ENCODE data around the gene DNAJC13.
A peak's percentile ranks its signal among the peaks of the same experiment; 100 is the strongest.

DNAJC13 gene

GRCh38 chr3:132499071-132499470 lies 81.8 kb downstream of the DNAJC13 start:
- no peak for DNase-seq

GRCh38 chr3:132503559-132503958 lies 86.3 kb downstream of the DNAJC13 start:
- no peak for DNase-seq

GRCh38 chr3:132504375-132504933 lies 87.2 kb downstream of the DNAJC13 start:
- DNase-seq = no peak

- no peak for DNase-seq
Measured at GRCh38 chr3:132507657-132508056, 90.4 kb downstream of the DNAJC13 start.

- no peak for DNase-seq
Measured at GRCh38 chr3:132509096-132509495, 91.8 kb downstream of the DNAJC13 start.

GRCh38 chr3:132509506-132509905 lies 92.2 kb downstream of the DNAJC13 start:
- no peak for DNase-seq

- DNase-seq = no peak
Measured at GRCh38 chr3:132513057-132513456, 95.8 kb downstream of the DNAJC13 start.

- DNase-seq = no peak
Measured at GRCh38 chr3:132517311-132517710, 100.0 kb downstream of the DNAJC13 start.

- DNase-seq = no peak
Measured at GRCh38 chr3:132519914-132520313, 102.6 kb downstream of the DNAJC13 start.

GRCh38 chr3:132521901-132522300 lies 104.6 kb downstream of the DNAJC13 start:
- DNase-seq = no peak

- no peak for DNase-seq
Measured at GRCh38 chr3:132522353-132522752, 105.1 kb downstream of the DNAJC13 start.

GRCh38 chr3:132530624-132531023 lies 113.3 kb downstream of the DNAJC13 start:
- no peak for DNase-seq

GRCh38 chr3:132535575-132536441 lies 118.5 kb downstream of the DNAJC13 start:
- peak; percentile 32 for DNase-seq

- no peak for DNase-seq
Measured at GRCh38 chr3:132536442-132537153, 119.3 kb downstream of the DNAJC13 start.

- DNase-seq = no peak
Measured at GRCh38 chr3:132537297-132537696, 120.0 kb downstream of the DNAJC13 start.

- no peak for DNase-seq
Measured at GRCh38 chr3:132538072-132538471, 120.8 kb downstream of the DNAJC13 start.

- DNase-seq = no peak
Measured at GRCh38 chr3:132539681-132540080, 122.4 kb downstream of the DNAJC13 start.

GRCh38 chr3:132542577-132542976 lies 125.3 kb downstream of the DNAJC13 start:
- DNase-seq = no peak

GRCh38 chr3:132543011-132543739 lies 125.9 kb downstream of the DNAJC13 start:
- no peak for DNase-seq

GRCh38 chr3:132544130-132544529 lies 126.8 kb downstream of the DNAJC13 start:
- DNase-seq = no peak

- no peak for DNase-seq
Measured at GRCh38 chr3:132545471-132545870, 128.2 kb downstream of the DNAJC13 start.

- DNase-seq = no peak
Measured at GRCh38 chr3:132549169-132549568, 131.9 kb downstream of the DNAJC13 start.

Data from NCI-H2029 treated with DMSO at 0.1 percent for 48 hours (cell line).